ENCODE data around the gene MOCS3.

Gene MOCS3

DNA sequence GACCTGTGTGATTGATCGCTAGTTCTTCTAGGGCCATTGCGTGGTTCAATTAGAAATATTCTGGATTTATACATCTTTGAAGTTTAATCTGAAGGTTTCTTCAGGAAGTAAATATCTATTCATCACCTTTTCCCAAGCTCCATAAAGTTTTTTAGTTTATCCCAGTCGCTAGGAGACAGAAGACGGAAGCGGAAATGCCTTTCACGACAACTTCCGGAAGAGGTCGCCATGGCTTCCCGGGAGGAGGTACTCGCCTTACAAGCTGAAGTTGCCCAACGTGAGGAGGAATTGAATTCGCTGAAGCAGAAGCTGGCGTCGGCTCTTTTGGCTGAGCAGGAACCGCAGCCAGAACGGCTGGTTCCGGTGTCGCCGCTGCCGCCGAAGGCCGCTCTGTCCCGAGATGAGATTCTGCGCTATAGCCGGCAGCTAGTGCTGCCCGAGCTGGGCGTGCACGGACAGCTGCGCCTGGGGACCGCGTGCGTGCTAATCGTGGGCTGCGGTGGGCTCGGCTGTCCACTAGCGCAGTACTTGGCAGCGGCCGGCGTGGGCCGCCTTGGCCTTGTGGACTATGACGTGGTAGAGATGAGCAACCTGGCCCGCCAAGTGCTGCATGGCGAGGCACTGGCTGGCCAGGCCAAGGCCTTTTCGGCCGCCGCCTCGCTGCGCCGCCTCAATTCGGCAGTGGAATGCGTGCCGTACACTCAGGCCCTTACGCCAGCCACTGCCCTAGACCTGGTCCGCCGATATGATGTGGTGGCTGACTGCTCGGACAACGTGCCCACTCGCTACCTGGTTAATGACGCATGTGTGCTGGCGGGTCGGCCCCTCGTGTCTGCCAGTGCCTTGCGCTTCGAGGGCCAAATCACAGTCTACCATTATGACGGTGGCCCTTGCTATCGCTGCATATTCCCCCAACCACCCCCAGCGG lies at the start of gene MOCS3:
Gene MOCS3, plus strand, starts transcription at position 204 of the 928 bp plus-strand sequence. Its CDS starts 25 bp downstream, at position 229.
- H3K4me1 ChIP-seq (ENCODE audit: insufficient read depth, low read length), result peaks cover 49% of the 10 kb centered on the region
- H3K27me3 ChIP-seq (ENCODE audit: insufficient read depth, low read length, poor library complexity), result no peaks in the 10 kb centered on the region
- H4K20me1 ChIP-seq (ENCODE audit: insufficient read depth, low read length), result peaks cover 43% of the 10 kb centered on the region
- H3K27ac ChIP-seq (ENCODE audit: low read length), result peak within 1 kb of the TSS; percentile 90
- peak within 1 kb of the TSS; percentile 86 for H2AFZ ChIP-seq (ENCODE audit: low read depth, low read length)
- peaks cover 28% of the 10 kb centered on the region for H3K36me3 ChIP-seq (ENCODE audit: insufficient read depth, low read length)
- H3K9ac ChIP-seq (ENCODE audit: low read depth, low read length), result peak within 1 kb of the TSS; percentile 75
- H3K79me2 ChIP-seq (ENCODE audit: insufficient read depth, low read length), result peaks cover 62% of the 10 kb centered on the region
- no peaks in the 10 kb centered on the region for H3K9me3 ChIP-seq (ENCODE audit: insufficient read depth, low read length, severe bottlenecking)
- peak within 1 kb of the TSS; percentile 82 for H3K4me3 ChIP-seq (ENCODE audit: low read depth in 1 of 2, low read length in 2 of 2)
- peak; percentile 85 for DNase-seq
- TF ChIP-seq EZH2 (IDR thresholded peaks at IDR 0.05; ENCODE audit: borderline replicate concordance, low read depth, low read length, severe bottlenecking), result no peak
- TF ChIP-seq, protein P1, sequence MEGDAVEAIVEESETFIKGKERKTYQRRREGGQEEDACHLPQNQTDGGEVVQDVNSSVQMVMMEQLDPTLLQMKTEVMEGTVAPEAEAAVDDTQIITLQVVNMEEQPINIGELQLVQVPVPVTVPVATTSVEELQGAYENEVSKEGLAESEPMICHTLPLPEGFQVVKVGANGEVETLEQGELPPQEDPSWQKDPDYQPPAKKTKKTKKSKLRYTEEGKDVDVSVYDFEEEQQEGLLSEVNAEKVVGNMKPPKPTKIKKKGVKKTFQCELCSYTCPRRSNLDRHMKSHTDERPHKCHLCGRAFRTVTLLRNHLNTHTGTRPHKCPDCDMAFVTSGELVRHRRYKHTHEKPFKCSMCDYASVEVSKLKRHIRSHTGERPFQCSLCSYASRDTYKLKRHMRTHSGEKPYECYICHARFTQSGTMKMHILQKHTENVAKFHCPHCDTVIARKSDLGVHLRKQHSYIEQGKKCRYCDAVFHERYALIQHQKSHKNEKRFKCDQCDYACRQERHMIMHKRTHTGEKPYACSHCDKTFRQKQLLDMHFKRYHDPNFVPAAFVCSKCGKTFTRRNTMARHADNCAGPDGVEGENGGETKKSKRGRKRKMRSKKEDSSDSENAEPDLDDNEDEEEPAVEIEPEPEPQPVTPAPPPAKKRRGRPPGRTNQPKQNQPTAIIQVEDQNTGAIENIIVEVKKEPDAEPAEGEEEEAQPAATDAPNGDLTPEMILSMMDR (IDR thresholded peaks at IDR 0.05; ENCODE audit: borderline replicate concordance, extremely low read depth, low read length, poor library complexity, severe bottlenecking), result no peak
- ATAC-seq (ENCODE audit: insufficient read depth, low read depth), result peak; percentile 83
- peak within 1 kb of the TSS; percentile 96 for H3K4me2 ChIP-seq (ENCODE audit: insufficient read depth, low read length)

- Histone ChIP-seq H3K9ac (ENCODE audit: low read depth, low read length) (no peak overlapping the region), H3K79me2 (ENCODE audit: insufficient read depth, low read length) (peaks cover 99% of the 10 kb centered on the region), H3K27me3 (ENCODE audit: insufficient read depth, low read length, poor library complexity) (no peaks in the 10 kb centered on the region), H3K36me3 (ENCODE audit: insufficient read depth, low read length) (peaks cover 75% of the 10 kb centered on the region), H4K20me1 (ENCODE audit: insufficient read depth, low read length) (peaks cover 95% of the 10 kb centered on the region), H3K4me3 (ENCODE audit: low read depth in 1 of 2, low read length in 2 of 2) (no peak overlapping the region), H2AFZ (ENCODE audit: low read depth, low read length) (no peak overlapping the region), H3K4me1 (ENCODE audit: insufficient read depth, low read length) (no peaks in the 10 kb centered on the region), H3K27ac (ENCODE audit: low read length) (no peak overlapping the region), H3K4me2 (ENCODE audit: insufficient read depth, low read length) (no peak overlapping the region), H3K9me3 (ENCODE audit: insufficient read depth, low read length, severe bottlenecking) (no peaks in the 10 kb centered on the region)
- TF ChIP-seq, protein P1 (IDR thresholded peaks at IDR 0.05; ENCODE audit: borderline replicate concordance, extremely low read depth, low read length, poor library complexity, severe bottlenecking), result no peak
- TF ChIP-seq EZH2 (IDR thresholded peaks at IDR 0.05; ENCODE audit: borderline replicate concordance, low read depth, low read length, severe bottlenecking), result no peak
- DNase-seq, result no peak
- ATAC-seq (ENCODE audit: insufficient read depth, low read depth), result no peak
These were observed 49.2 kb upstream of the MOCS3 start for GRCh38 chr20:50909413-50909812.

- H3K27ac ChIP-seq (ENCODE audit: low read length), result no peak overlapping the region
- peaks cover 72% of the 10 kb centered on the region for H3K36me3 ChIP-seq (ENCODE audit: insufficient read depth, low read length)
- no peaks in the 10 kb centered on the region for H3K27me3 ChIP-seq (ENCODE audit: insufficient read depth, low read length, poor library complexity)
- no peak for TF ChIP-seq EZH2 (IDR thresholded peaks at IDR 0.05; ENCODE audit: borderline replicate concordance, low read depth, low read length, severe bottlenecking)
- TF ChIP-seq, protein P1 (IDR thresholded peaks at IDR 0.05; ENCODE audit: borderline replicate concordance, extremely low read depth, low read length, poor library complexity, severe bottlenecking), result no peak
- no peak overlapping the region for H3K4me2 ChIP-seq (ENCODE audit: insufficient read depth, low read length)
- peaks cover 95% of the 10 kb centered on the region for H4K20me1 ChIP-seq (ENCODE audit: insufficient read depth, low read length)
- H3K79me2 ChIP-seq (ENCODE audit: insufficient read depth, low read length), result peaks cover 99% of the 10 kb centered on the region
- H3K4me3 ChIP-seq (ENCODE audit: low read depth in 1 of 2, low read length in 2 of 2), result no peak overlapping the region
- no peak for ATAC-seq (ENCODE audit: insufficient read depth, low read depth)
- no peak overlapping the region for H2AFZ ChIP-seq (ENCODE audit: low read depth, low read length)
- H3K9me3 ChIP-seq (ENCODE audit: insufficient read depth, low read length, severe bottlenecking), result no peaks in the 10 kb centered on the region
- no peak for DNase-seq
- H3K4me1 ChIP-seq (ENCODE audit: insufficient read depth, low read length), result no peaks in the 10 kb centered on the region
- H3K9ac ChIP-seq (ENCODE audit: low read depth, low read length), result no peak overlapping the region
These were observed 47.6 kb upstream of the MOCS3 start for GRCh38 chr20:50911030-50911429.

Data from DND-41 (cell line).